Keratinocyte (primary cell): Measurements from ENCODE around the gene PTPMT1. TPM values are rescaled to one million over a fixed set of nuclear protein-coding genes. Genes with fewer than 3 reads are reported as not detected.
"Not testable (repeated sequence)": the region's sequence is repeated elsewhere in the genome, so short reads cannot be mapped to it uniquely, and the experiment has no call there.

ENCODE experiments used
- DNase-seq: peaks from one replicate; pipeline ENCODE4 v3.0.0-alpha.2; 2011; ENCODE audit warnings: low read depth, missing footprints, low spot score
- FAIRE-seq: peaks from 2 replicates; lab custom pipeline; 2011; peaks lifted over from hg19 to GRCh38; lab: Jason Lieb, UNC
- H2AFZ ChIP-seq: 2 replicates; pipeline ENCODE4 v1.6.0; 2012; ENCODE audit warnings: low read length, control low read depth, inconsistent platforms; ENCODE audit not compliant: control insufficient read depth
- H3K27ac ChIP-seq: 2 replicates; pipeline ENCODE4 v1.5.1; 2011; ENCODE audit warnings: low read length; ENCODE audit not compliant: control insufficient read depth, insufficient read depth
- H3K27me3 ChIP-seq: 3 replicates; pipeline ENCODE4 v1.6.0; 2011; ENCODE audit warnings: low read length; ENCODE audit not compliant: control insufficient read depth, insufficient read depth; ENCODE audit errors: extremely low read depth
- H3K36me3 ChIP-seq, 2 experiments: 2 replicates in 1 of 2; 3 replicates in 1 of 2; pipeline ENCODE4 v1.5.1; 2011; ENCODE audit warnings: low read length in 2 of 2, mild to moderate bottlenecking in 1 of 2; ENCODE audit not compliant: control insufficient read depth in 2 of 2, insufficient read depth in 2 of 2; ENCODE audit errors: extremely low read depth in 1 of 2
- H3K4me1 ChIP-seq: 3 replicates; pipeline ENCODE4 v1.5.1; 2011; ENCODE audit warnings: low read length; ENCODE audit not compliant: control insufficient read depth, insufficient read depth; ENCODE audit errors: extremely low read depth
- H3K4me2 ChIP-seq: 3 replicates; pipeline ENCODE4 v1.6.0; 2011; ENCODE audit warnings: low read depth, low read length; ENCODE audit not compliant: control insufficient read depth, insufficient read depth; ENCODE audit errors: extremely low read depth
- H3K4me3 ChIP-seq, 3 experiments: fragments of 200-600 bp in 1 of 3; sonication (generic) in 1 of 3; 2 replicates in 2 of 3; 3 replicates in 1 of 3; pipeline ENCODE4 v1.5.1; 2011 to 2016; ENCODE audit warnings: low read length in 3 of 3, mild to moderate bottlenecking in 3 of 3, control low read depth in 2 of 3, inconsistent platforms in 1 of 3, low read depth in 1 of 3, mixed read lengths in 1 of 3, mixed run types in 1 of 3, moderate library complexity in 1 of 3; ENCODE audit not compliant: control insufficient read depth in 2 of 3, insufficient read depth in 2 of 3; ENCODE audit errors: extremely low read depth in 1 of 3
- H3K79me2 ChIP-seq: 2 replicates; pipeline ENCODE4 v1.6.0; 2012; ENCODE audit warnings: low read length; ENCODE audit not compliant: control insufficient read depth, insufficient read depth
- H3K9ac ChIP-seq: 3 replicates; pipeline ENCODE4 v1.6.0; 2011; ENCODE audit warnings: low read length; ENCODE audit not compliant: control insufficient read depth, insufficient read depth; ENCODE audit errors: extremely low read depth
- H3K9me1 ChIP-seq: 3 replicates; pipeline ENCODE4 v1.6.0; 2011; ENCODE audit warnings: low read length; ENCODE audit not compliant: control insufficient read depth, insufficient read depth; ENCODE audit errors: extremely low read depth
- H3K9me3 ChIP-seq: 2 replicates; pipeline ENCODE4 v1.5.1; 2012; ENCODE audit warnings: low read depth, low read length; ENCODE audit not compliant: control insufficient read depth
- H4K20me1 ChIP-seq: 3 replicates; pipeline ENCODE4 v1.6.0; 2011; ENCODE audit warnings: low read length; ENCODE audit not compliant: control insufficient read depth, insufficient read depth; ENCODE audit errors: extremely low read depth
- CTCF ChIP-seq, 3 experiments: IDR thresholded peaks in 1 of 3; conservative IDR thresholded peaks in 1 of 3; optimal IDR thresholded peaks in 1 of 3; 2 replicates in 2 of 3; 3 replicates in 1 of 3; pipeline versions ENCODE3 to v1.5.1; 2011; ENCODE audit warnings: low read length in 3 of 3, mild to moderate bottlenecking in 3 of 3, moderate library complexity in 2 of 3, control low read depth in 1 of 3, inconsistent platforms in 1 of 3; ENCODE audit not compliant: insufficient read depth in 2 of 3; ENCODE audit errors: extremely low read depth in 1 of 3
- EZH2 ChIP-seq: IDR thresholded peaks from one replicate; pipeline ENCODE4 v1.6.1; 2012; ENCODE audit warnings: inconsistent platforms, mild to moderate bottlenecking, low read length, moderate library complexity
- dilution Hi-C: fragments of 300-500 bp; cut with MboI; formaldehyde crosslinking; loops from one replicate; pipeline ENCODE4 v1.7.0; 2020; ENCODE audit warnings: low sequenced_read_pairs; ENCODE audit not compliant: extremely low pct_ligation_motif_present
- polyA plus RNA-seq, 5 experiments: library from polyadenylated mRNA; depleted of rRNA in 3 of 5; stranded (reverse) in 3 of 5; stranded (forward) in 1 of 5; unstranded in 1 of 5; fragments of >200 nt; gene quantifications; 1 replicate in 1 of 5; 2 replicates in 3 of 5; 3 replicates in 1 of 5; pipeline versions ENCODE4 v1.2.1 to v1.2.3, GENCODE V29; 2011 to 2012; ENCODE audit warnings: missing spikeins in 2 of 5, low read depth in 1 of 5, low replicate concordance in 1 of 5

The PTPMT1 gene
- polyA plus RNA-seq, 1 donor (not counting 4 experiments of a cell fraction or from before 2014, with no cell fraction given): 64.9 TPM

DNA sequence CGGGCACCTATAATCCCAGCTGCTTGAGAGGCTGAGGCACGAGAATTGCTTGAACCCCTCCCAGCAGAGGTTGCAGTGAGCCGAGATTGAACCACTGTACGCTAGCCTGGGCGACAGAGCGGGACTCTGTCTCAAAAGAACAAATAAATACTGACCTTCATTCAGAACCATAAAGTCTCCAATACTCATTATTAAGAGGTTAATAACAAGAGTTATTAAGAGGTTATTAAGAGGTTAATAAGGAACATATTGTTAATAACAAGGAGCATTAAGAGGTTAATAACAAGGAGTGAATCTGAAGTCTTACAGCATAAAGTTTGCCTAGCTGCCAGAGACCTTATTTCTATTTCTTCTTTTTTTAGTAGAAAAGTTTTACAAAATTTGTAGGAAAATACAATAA lies 20.1 kb upstream of the PTPMT1 start:
- Histone ChIP-seq H2AFZ (no peak overlapping the region), H3K4me1 (peaks cover 18% of the 10 kb centered on the region), H3K27me3 (no peaks in the 10 kb centered on the region), H3K79me2 (peaks cover 94% of the 10 kb centered on the region), H3K9me1 (no peaks in the 10 kb centered on the region), H3K36me3 (no peaks in the 10 kb centered on the region), H3K9me3 (no peaks in the 10 kb centered on the region), H3K4me3 (no peak overlapping the region), H4K20me1 (peaks cover 9% of the 10 kb centered on the region), H3K4me2 (no peak overlapping the region), H3K9ac (no peak overlapping the region), H3K27ac (no peak overlapping the region)
- TF ChIP-seq EZH2 (no peak), CTCF (optimal IDR thresholded peaks at IDR 0.05 in 1 of 3, IDR thresholded peaks at IDR 0.05 in 1 of 3, conservative IDR thresholded peaks at IDR 0.05 in 1 of 3; ENCODE audit: extremely low read depth in 1 of 3, insufficient read depth in 2 of 3, low read length in 3 of 3) (no peak)
- no peak for FAIRE-seq
- dilution Hi-C loops: no loop called here
- DNase-seq: no peak

- H2AFZ ChIP-seq, H4K20me1 ChIP-seq, H3K4me3 ChIP-seq, H3K9me3 ChIP-seq, H3K27ac ChIP-seq, H3K9me1 ChIP-seq, H3K36me3 ChIP-seq, DNase-seq, H3K27me3 ChIP-seq, dilution Hi-C loops, FAIRE-seq, H3K4me2 ChIP-seq, H3K9ac ChIP-seq: not testable (repeated sequence)
- peaks cover 98% of the 10 kb centered on the region for H3K79me2 ChIP-seq
- H3K4me1 ChIP-seq: peaks cover 21% of the 10 kb centered on the region
Observed at GRCh38 chr11:47546274-47546673, 19.1 kb upstream of the PTPMT1 start.
